Measurements from ENCODE around the gene ACVRL1. TPM values are rescaled to one million over a fixed set of nuclear protein-coding genes. Genes with fewer than 3 reads are reported as not detected.

Gene ACVRL1
- total RNA-seq, 1 experiment from 2014 or later = not detected

- no TSS peak for BruUV-seq (replicated peaks)
These were observed 18.8 kb downstream of the ACVRL1 start for GRCh38 chr12:51926064-51926632.

DNA sequence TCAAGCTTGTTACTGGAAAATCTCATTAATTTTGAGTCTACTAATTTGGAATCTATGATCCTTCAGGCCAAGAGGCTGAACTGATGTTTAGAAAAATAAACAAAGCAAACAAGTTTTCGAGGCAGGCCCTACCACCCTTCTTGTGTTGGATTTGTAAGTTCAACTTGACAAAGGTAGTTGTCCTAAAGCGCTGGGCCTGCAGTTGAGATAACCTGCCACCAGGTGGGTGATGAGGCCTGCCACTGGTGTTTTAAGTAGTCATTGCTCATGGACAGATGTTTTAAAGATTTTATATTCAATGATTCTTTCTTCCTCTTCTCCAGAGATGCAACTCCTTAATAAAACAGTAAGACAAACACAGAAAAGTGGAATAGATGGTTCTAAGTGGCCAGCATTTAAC, 19.4 kb downstream of the ACVRL1 start:
- ChIA-PET POLR2A (interaction anchor here (0.7 kb wide), 1 partner anchor 24 kb away, joined by 4 read pairs; no protein-coding TSS in a partner anchor), CTCF (interaction anchor here (0.6 to 3.2 kb wide), 17 partner anchors 9 to 99 kb away, joined by 3 to 20 read pairs (median 4); no protein-coding TSS in a partner anchor)
- peak; percentile 56 for TF ChIP-seq CTCF (IDR thresholded peaks at IDR 0.05; ENCODE audit: unreplicated experiment)
- Mint-ChIP-seq H3K4me1 (ENCODE audit: insufficient read depth, unreplicated experiment) (peaks cover 5% of the 10 kb centered on the region), H3K36me3 (ENCODE audit: insufficient read depth, unreplicated experiment) (no peaks in the 10 kb centered on the region), H3K27ac (ENCODE audit: low read depth, unreplicated experiment) (no peak overlapping the region), H3K9me3 (ENCODE audit: unreplicated experiment) (no peaks in the 10 kb centered on the region), H3K27me3 (ENCODE audit: insufficient read depth, unreplicated experiment) (no peaks in the 10 kb centered on the region), H3K4me3 (ENCODE audit: unreplicated experiment) (no peak overlapping the region)
- intact Hi-C loops (cut with micrococcal nuclease) = loop anchor here (1.0 to 2.0 kb wide), 2 partner anchors 54 to 94 kb away; no protein-coding TSS in a partner anchor
- BruUV-seq (replicated peaks) = no TSS peak
- peak; percentile 62 for DNase-seq (ENCODE audit: unreplicated experiment)

More at GRCh38 chr12:51926064-51926632, 18.8 kb downstream of the ACVRL1 start:
- intact Hi-C loops (cut with micrococcal nuclease) = loop anchor here (1.0 to 2.0 kb wide), 2 partner anchors 54 to 95 kb away; no protein-coding TSS in a partner anchor
- POLR2A ChIA-PET = interaction anchor here (0.7 kb wide), 1 partner anchor 25 kb away, joined by 4 read pairs; no protein-coding TSS in a partner anchor
- no peak overlapping the region for H3K27ac Mint-ChIP-seq (ENCODE audit: low read depth, unreplicated experiment)
- DNase-seq (ENCODE audit: unreplicated experiment) = no peak
- H3K9me3 Mint-ChIP-seq (ENCODE audit: unreplicated experiment) = no peaks in the 10 kb centered on the region
- no peak overlapping the region for H3K4me3 Mint-ChIP-seq (ENCODE audit: unreplicated experiment)
- no peaks in the 10 kb centered on the region for H3K27me3 Mint-ChIP-seq (ENCODE audit: insufficient read depth, unreplicated experiment)
- CTCF ChIA-PET = interaction anchor here (0.6 to 3.2 kb wide), 13 partner anchors 8 to 99 kb away, joined by 3 to 20 read pairs (median 4); no protein-coding TSS in a partner anchor
- no peak for TF ChIP-seq CTCF (IDR thresholded peaks at IDR 0.05; ENCODE audit: unreplicated experiment)
- no peaks in the 10 kb centered on the region for H3K36me3 Mint-ChIP-seq (ENCODE audit: insufficient read depth, unreplicated experiment)
- H3K4me1 Mint-ChIP-seq (ENCODE audit: insufficient read depth, unreplicated experiment) = peaks cover 5% of the 10 kb centered on the region

GRCh38 chr12:51932218-51933076, 25.1 kb downstream of the ACVRL1 start:
- Mint-ChIP-seq H3K4me1 (ENCODE audit: insufficient read depth, unreplicated experiment) (no peaks in the 10 kb centered on the region), H3K4me3 (ENCODE audit: unreplicated experiment) (no peak overlapping the region), H3K27me3 (ENCODE audit: insufficient read depth, unreplicated experiment) (peaks cover 13% of the 10 kb centered on the region), H3K27ac (ENCODE audit: low read depth, unreplicated experiment) (no peak overlapping the region), H3K9me3 (ENCODE audit: unreplicated experiment) (no peaks in the 10 kb centered on the region), H3K36me3 (ENCODE audit: insufficient read depth, unreplicated experiment) (no peaks in the 10 kb centered on the region)
- ChIA-PET POLR2A (no interaction called here), CTCF (interaction anchor here (0.6 to 0.9 kb wide), 3 partner anchors 18 to 407 kb away, joined by 3 read pairs; no protein-coding TSS in a partner anchor)
- intact Hi-C loops (cut with micrococcal nuclease) = no loop called here
- no peak for TF ChIP-seq CTCF (IDR thresholded peaks at IDR 0.05; ENCODE audit: unreplicated experiment)
- BruUV-seq (replicated peaks) = no TSS peak
- DNase-seq (ENCODE audit: unreplicated experiment) = no peak

GRCh38 chr12:51934080-51934479, 26.8 kb downstream of the ACVRL1 start:
- intact Hi-C loops (cut with micrococcal nuclease) = no loop called here
- no peaks in the 10 kb centered on the region for H3K4me1 Mint-ChIP-seq (ENCODE audit: insufficient read depth, unreplicated experiment)
- ChIA-PET POLR2A (no interaction called here), CTCF (interaction anchor here (1.1 to 1.8 kb wide), 2 partner anchors 47 kb away, joined by 5 to 7 read pairs; no protein-coding TSS in a partner anchor)
- H3K27me3 Mint-ChIP-seq (ENCODE audit: insufficient read depth, unreplicated experiment) = peaks cover 13% of the 10 kb centered on the region
- H3K4me3 Mint-ChIP-seq (ENCODE audit: unreplicated experiment) = no peak overlapping the region
- no peak for DNase-seq (ENCODE audit: unreplicated experiment)
- H3K9me3 Mint-ChIP-seq (ENCODE audit: unreplicated experiment) = no peaks in the 10 kb centered on the region
- no TSS peak for BruUV-seq (replicated peaks)
- no peaks in the 10 kb centered on the region for H3K36me3 Mint-ChIP-seq (ENCODE audit: insufficient read depth, unreplicated experiment)
- no peak for TF ChIP-seq CTCF (IDR thresholded peaks at IDR 0.05; ENCODE audit: unreplicated experiment)
- no peak overlapping the region for H3K27ac Mint-ChIP-seq (ENCODE audit: low read depth, unreplicated experiment)
